ENCODE results near the gene ATP2B2.

Gene ATP2B2

DNA sequence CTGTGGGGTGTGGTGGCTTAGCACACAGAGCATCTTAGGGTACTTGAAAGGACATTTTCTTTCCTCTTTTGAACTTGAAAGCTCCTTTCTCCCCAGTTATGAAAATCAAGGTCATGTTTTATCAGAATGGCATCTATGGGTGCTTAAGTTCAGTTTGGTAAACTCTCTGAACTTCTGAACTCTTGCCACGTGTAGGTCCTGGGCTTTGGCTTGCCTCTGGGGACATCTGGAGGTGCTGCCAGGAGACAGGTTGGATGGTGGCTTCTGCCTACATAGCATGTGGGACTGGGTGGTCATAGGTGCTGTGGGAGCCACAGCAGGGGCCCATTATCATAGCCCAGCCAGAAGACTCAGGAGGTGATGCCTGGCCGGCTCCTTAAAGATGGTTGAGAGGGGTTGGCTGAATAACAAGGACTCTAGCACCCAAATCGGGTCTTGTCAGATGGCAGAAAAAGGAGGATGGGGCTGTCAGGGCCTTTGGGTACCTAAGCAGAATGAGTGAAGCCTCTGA is 228.2 kb downstream of the ATP2B2 start:
- no peak for TF ChIP-seq POLR2A (IDR thresholded peaks at IDR 0.05; ENCODE audit: low read length)
- TF ChIP-seq GATA1 (IDR thresholded peaks at IDR 0.05; ENCODE audit: low read depth, low read length), result no peak

GRCh38 chr3:10274601-10275000 is 230.8 kb downstream of the ATP2B2 start:
- DNase-seq, result peak in 1 of 2 experiments; percentile 22
- no peak for TF ChIP-seq POLR2A (IDR thresholded peaks at IDR 0.05; ENCODE audit: low read length)
- TF ChIP-seq GATA1 (IDR thresholded peaks at IDR 0.05; ENCODE audit: low read depth, low read length), result no peak

More for the DNA sequence above, 228.2 kb downstream of the ATP2B2 start:
- DNase-seq, result no peak

All from erythroblast (primary cell).